HepG2 (cell line): ENCODE data around the gene TNFRSF21. TPM values are rescaled to one million over a fixed set of nuclear protein-coding genes. Genes with fewer than 3 reads are reported as not detected.
A peak's percentile ranks its signal among the peaks of the same experiment; 100 is the strongest.

Experiments
- ARID2 ChIP-seq: sonication (generic); formaldehyde crosslinking; IDR thresholded peaks from 2 replicates; pipeline ENCODE4 v1.8.1; 2022; ENCODE audit warnings: mild to moderate bottlenecking, missing genetic modification reagents, borderline replicate concordance
- ARNTL ChIP-seq: sonication (generic); formaldehyde crosslinking; IDR thresholded peaks from 2 replicates; pipeline ENCODE4 v1.4.0; 2020; ENCODE audit warnings: mild to moderate bottlenecking, missing genetic modification reagents
- BRD4 ChIP-seq: sonication (generic); formaldehyde crosslinking; IDR thresholded peaks from 2 replicates; pipeline ENCODE4 v1.4.0; 2020; ENCODE audit warnings: missing genetic modification reagents
- DZIP1 ChIP-seq: sonication (generic); formaldehyde crosslinking; IDR thresholded peaks from 2 replicates; pipeline ENCODE4 v1.5.0; 2020; ENCODE audit warnings: mild to moderate bottlenecking, missing genetic modification reagents
- E2F2 ChIP-seq: sonication (generic); formaldehyde crosslinking; IDR thresholded peaks from 2 replicates; pipeline ENCODE4 v1.4.0; 2020; ENCODE audit warnings: missing genetic modification reagents, borderline replicate concordance
- HOXA3 ChIP-seq: sonication (generic); formaldehyde crosslinking; IDR thresholded peaks from 2 replicates; pipeline ENCODE4 v1.5.0; 2020; ENCODE audit warnings: missing genetic modification reagents
- KLF11 ChIP-seq: IDR thresholded peaks from 2 replicates; pipeline ENCODE4 v1.6.1; 2016; ENCODE audit warnings: missing compliant biosample characterization
- KLF9 ChIP-seq: IDR thresholded peaks from 2 replicates; pipeline ENCODE4 v1.6.1; 2016; ENCODE audit warnings: low read depth
- MED8 ChIP-seq: sonication (generic); formaldehyde crosslinking; IDR thresholded peaks from 2 replicates; pipeline ENCODE4 v1.8.1; 2023; ENCODE audit warnings: mild to moderate bottlenecking, missing genetic modification reagents; ENCODE audit not compliant: insufficient replicate concordance
- MIER3 ChIP-seq: IDR thresholded peaks from 2 replicates; pipeline ENCODE4 v1.6.1; 2016; ENCODE audit warnings: missing compliant biosample characterization, borderline replicate concordance
- NFATC3 ChIP-seq: sonication (generic); formaldehyde crosslinking; IDR thresholded peaks from 2 replicates; pipeline ENCODE4 v1.5.1; 2020; ENCODE audit warnings: mild to moderate bottlenecking, missing genetic modification reagents
- NFKB2 ChIP-seq: sonication (generic); formaldehyde crosslinking; IDR thresholded peaks from 2 replicates; pipeline ENCODE4 v1.4.0; 2020; ENCODE audit warnings: missing genetic modification reagents, borderline replicate concordance
- RARG ChIP-seq: sonication (generic); formaldehyde crosslinking; IDR thresholded peaks from 2 replicates; pipeline ENCODE4 v1.4.0; 2020; ENCODE audit warnings: low read depth, mild to moderate bottlenecking, missing genetic modification reagents
- RNF2 ChIP-seq: fragments of 450-650 bp; conservative IDR thresholded peaks from 2 replicates; pipeline ENCODE4 v1.6.1; 2016; ENCODE audit warnings: low read depth
- ZNF138 ChIP-seq: sonication (generic); formaldehyde crosslinking; IDR thresholded peaks from 2 replicates; pipeline ENCODE4 v1.5.0; 2020; ENCODE audit warnings: mild to moderate bottlenecking, low read depth, missing genetic modification reagents
- ZNF615 ChIP-seq: sonication (generic); formaldehyde crosslinking; IDR thresholded peaks from 2 replicates; pipeline ENCODE4 v1.5.0; 2020; ENCODE audit warnings: mild to moderate bottlenecking, missing genetic modification reagents, borderline replicate concordance
- ZNF691 ChIP-seq: sonication (generic); formaldehyde crosslinking; IDR thresholded peaks from 2 replicates; pipeline ENCODE4 v1.4.0; 2020; ENCODE audit warnings: missing genetic modification reagents, low read depth, mild to moderate bottlenecking, borderline replicate concordance
- polyA plus RNA-seq, 8 experiments: library from polyadenylated mRNA; depleted of rRNA in 3 of 8; stranded (reverse) in 7 of 8; unstranded in 1 of 8; fragments of >200 nt; fragmentation: Illumina TruSeq in 4 of 8; extraction: Trizol in 4 of 8; gene quantifications; 2 replicates each; pipeline versions ENCODE4 v1.2.1 to v1.2.3, GENCODE V29; 2011 to 2016; ENCODE audit warnings: low read depth in 4 of 8, missing spikeins in 1 of 8, mixed read lengths in 1 of 8; ENCODE audit not compliant: insufficient read depth in 1 of 8
- total RNA-seq, 5 experiments: library from RNA; depleted of rRNA; stranded (reverse); fragments of >200 nt; fragmentation: Illumina TruSeq; extraction: Trizol; gene quantifications; 2 replicates each; pipeline ENCODE4 v1.2.3, GENCODE V29; 2016; ENCODE audit warnings: low read depth in 1 of 5
- TF ChIP-seq, protein P1 (sequence below): sonication (generic); formaldehyde crosslinking; IDR thresholded peaks from 2 replicates; pipeline ENCODE4 v1.4.0; 2020; ENCODE audit warnings: mild to moderate bottlenecking, missing genetic modification reagents
- TF ChIP-seq, protein P2 (sequence below): IDR thresholded peaks from 2 replicates; pipeline ENCODE4 v1.6.1; 2016; ENCODE audit warnings: missing biosample characterization, missing genetic modification reagents, low read depth

The TNFRSF21 gene
- total and polyA plus RNA-seq, 2 of the 13 experiments (the other 11 are each of a cell fraction or from before 2014, with no cell fraction given): 24.8 to 46.3 TPM

DNA sequence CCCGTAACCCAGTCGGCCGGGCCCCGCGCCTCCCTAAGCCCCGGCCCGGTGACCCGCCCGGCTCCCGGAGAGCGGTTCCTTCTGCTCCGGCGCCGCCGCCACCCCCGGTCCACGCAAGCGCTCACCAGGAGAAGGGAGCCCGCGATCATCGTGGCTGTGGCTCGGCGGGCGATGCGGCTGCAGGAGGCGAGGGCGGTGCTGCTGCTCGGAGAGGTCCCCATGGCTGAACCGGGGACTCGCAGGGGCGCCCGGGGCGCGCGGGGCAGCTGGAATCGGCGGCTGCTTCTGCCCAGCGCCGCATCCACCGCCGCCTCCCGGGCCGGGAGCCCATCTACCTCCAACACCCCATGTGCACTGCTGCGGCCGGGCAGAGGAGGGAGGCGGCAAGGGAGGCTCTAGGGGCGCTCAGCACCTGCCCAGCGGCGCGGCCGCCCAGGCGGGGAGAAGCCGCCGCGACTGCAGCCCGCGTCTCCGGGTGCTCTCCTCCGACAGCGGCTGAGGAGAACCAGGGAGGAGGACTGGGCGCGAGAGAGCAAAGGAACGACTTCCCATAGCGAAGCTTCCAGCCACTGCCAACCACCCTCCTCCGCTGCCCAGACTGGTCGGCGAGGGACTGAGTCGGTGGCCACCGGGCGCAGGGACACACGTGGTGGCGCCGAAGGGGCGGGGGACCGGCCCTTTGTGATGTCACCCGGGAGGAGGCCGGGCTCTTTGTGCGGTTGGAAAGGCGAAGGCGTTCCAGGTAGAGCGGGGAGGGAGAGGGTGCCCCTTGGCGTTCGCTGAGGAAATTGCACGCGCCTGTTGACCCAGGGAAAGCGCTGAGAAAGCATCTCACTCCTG lies at the start of gene TNFRSF21 (continued):
- TF ChIP-seq RARG (CRISPR knock-in tag): 0 out of 2 replicates have a peak, but pooled peaks have one; percentile 75
- TF ChIP-seq, protein P1, sequence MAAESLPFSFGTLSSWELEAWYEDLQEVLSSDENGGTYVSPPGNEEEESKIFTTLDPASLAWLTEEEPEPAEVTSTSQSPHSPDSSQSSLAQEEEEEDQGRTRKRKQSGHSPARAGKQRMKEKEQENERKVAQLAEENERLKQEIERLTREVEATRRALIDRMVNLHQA (CRISPR knock-in tag): no peak
- peak; percentile 89 for TF ChIP-seq ARNTL (CRISPR knock-in tag)
- no peak; the same call in 1 of the 2 replicates for TF ChIP-seq E2F2
- peak; percentile 95 for TF ChIP-seq DZIP1 (CRISPR knock-in tag)
- TF ChIP-seq RNF2: peak; percentile 86
- TF ChIP-seq MIER3 (CRISPR knock-in tag): peak; percentile 95
- TF ChIP-seq BRD4 (CRISPR knock-in tag): peak; percentile 92; the same call in 1 of the 2 replicates
- TF ChIP-seq ARID2 (CRISPR knock-in tag): peak; percentile 89
- TF ChIP-seq KLF9 (CRISPR knock-in tag): peak; percentile 80; the same call in 1 of the 2 replicates
- no peak for TF ChIP-seq ZNF615
- TF ChIP-seq KLF11 (CRISPR knock-in tag): peak; percentile 95; the same call in 1 of the 2 replicates
- TF ChIP-seq NFATC3: peak; percentile 87
- peak; percentile 88 for TF ChIP-seq HOXA3
- peak; percentile 22 for TF ChIP-seq MED8 (CRISPR knock-in tag)
- TF ChIP-seq ZNF138 (CRISPR knock-in tag): peak; percentile 90; the same call in 1 of the 2 replicates
- peak; percentile 96 for TF ChIP-seq NFKB2 (CRISPR knock-in tag)
- TF ChIP-seq, protein P2, sequence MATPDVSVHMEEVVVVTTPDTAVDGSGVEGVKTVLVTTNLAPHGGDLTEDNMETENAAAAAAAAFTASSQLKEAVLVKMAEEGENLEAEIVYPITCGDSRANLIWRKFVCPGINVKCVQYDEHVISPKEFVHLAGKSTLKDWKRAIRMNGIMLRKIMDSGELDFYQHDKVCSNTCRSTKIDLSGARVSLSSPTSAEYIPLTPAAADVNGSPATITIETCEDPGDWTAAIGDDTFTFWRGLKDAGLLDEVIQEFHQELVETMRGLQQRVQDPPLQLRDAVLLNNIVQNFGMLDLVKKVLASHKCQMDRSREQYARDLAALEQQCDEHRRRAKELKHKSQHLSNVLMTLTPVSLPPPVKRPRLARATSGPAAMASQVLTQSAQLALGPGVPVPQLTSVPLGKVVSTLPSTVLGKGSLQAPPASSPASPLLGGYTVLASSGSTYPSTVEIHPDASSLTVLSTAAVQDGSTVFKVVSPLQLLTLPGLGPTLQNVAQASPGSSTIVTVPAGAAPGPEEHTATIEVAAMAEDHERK (CRISPR knock-in tag): no peak
- no peak for TF ChIP-seq ZNF691
